NK-92 (cell line): ENCODE measurements around the gene HPRT1.

ENCODE experiments used
- DNase-seq: peaks from one replicate; lab custom pipeline; 2025; ENCODE audit not compliant: unreplicated experiment; lab: John Stamatoyannopoulos, UW

Gene HPRT1

DNA sequence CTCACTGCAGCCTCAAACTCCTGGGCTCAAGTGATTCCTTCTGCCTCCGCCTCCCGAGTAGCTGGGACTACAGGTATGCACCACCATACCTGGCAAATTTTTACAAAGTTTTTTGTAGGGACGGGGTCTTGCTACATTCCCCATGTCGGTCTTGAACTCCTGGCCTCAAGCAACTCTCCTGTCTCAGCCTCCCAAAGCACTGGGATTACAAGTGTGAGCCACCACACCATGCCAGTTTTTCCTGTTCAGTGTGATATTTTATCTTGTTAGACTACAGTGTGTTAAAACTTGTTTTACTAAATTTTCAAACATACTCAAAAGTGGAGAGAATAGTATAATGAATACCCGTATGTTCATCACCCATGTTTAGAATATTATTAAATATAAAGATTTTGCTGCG lies 12.1 kb downstream of the HPRT1 start:
- no peak for DNase-seq

DNA sequence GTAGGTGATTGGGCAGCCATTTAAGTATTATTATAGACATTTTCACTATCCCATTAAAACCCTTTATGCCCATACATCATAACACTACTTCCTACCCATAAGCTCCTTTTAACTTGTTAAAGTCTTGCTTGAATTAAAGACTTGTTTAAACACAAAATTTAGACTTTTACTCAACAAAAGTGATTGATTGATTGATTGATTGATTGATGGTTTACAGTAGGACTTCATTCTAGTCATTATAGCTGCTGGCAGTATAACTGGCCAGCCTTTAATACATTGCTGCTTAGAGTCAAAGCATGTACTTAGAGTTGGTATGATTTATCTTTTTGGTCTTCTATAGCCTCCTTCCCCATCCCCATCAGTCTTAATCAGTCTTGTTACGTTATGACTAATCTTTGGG lies 16.3 kb downstream of the HPRT1 start:
- DNase-seq = no peak

DNA sequence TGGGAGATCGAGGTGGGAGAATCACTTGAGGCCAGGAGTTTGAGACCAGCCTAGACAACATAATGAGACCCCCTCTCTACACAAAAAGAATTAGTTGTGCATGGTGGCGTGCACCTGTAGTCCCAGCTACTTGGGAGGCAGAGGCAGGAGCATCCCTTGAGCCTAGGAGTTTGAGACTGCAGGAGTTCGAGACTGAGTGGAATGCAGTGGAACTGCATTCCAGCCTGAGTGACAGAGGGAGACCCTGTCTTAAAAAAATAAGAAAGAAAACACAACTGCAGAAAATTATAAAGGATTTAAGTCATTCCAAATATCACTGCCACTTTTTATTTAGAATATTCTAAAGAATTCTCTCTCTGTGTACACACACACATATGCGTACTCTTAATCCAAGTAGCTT lies 18.4 kb downstream of the HPRT1 start:
- no peak for DNase-seq

DNA sequence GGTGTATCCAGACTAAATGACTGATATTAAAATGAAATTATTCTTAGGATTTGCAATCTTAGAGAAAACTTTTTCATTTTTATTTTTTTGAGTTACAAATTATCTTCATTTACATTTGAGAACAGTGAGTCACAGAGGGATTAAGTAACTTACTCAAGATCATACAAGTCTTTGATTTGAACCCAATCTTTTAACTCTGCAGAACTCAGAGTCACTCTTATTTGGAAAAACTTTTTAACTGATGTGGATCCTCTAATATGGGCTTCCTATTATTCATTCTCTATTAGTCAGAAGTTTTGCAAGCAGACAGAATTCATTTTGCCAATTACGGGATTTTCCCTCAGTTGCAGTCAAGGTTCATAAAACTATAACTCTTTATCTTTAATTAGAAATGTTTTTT lies 20.1 kb downstream of the HPRT1 start:
- no peak for DNase-seq

DNA sequence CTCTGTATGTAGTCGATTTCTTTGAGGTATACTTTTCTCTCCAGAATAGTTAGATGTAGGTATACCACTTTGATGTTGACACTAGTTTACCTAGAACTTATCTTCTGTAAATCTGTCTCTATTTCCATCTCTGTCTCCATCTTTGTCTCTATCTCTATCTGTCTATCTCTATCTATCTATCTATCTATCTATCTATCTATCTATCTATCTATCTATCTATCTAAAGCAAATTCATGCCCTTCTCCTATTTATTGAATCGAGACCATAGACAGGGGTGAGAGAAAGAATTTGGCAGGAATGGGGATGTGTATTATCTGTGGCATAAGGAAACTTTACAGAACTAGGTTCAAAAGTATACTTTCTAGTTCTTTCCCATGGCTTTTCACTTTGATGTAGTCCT lies 21.4 kb downstream of the HPRT1 start:
- no peak for DNase-seq

DNA sequence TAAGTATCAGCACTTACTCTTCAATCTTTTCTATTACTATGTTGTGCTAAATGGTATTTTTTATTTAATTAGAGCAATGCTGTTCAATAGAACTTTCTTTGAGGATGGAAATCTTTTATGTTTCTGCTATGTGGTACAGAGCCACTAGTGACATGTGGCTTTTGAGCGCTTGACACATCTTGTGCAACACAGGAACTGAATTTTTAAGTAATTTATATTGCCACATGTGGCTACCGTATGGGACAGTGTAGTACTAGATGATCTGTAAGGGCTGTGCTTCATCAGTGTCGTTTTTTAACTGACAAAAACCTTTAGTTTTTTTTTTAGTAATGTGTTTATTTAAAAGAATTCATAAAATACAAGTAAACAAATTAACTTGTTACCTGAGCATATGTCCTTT lies 22.4 kb downstream of the HPRT1 start:
- no peak for DNase-seq

DNA sequence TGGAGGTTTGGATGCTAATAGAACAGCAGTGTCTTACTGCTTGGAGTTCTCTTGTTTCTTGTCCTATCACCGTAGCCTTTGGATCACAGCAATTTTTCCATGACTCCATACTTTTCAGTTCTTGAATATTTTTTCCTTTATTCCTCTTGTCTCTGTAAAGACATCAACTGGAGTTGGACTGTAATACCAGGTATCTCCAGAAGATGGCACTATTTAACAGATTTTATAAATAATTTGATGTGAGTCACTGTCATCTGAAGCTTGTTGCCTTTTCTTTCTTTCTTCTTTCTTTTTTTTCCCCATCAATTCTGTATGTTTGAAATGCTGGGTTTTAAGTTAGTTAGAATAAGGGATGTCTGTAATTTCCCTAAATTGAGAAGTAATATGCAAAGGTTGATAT lies 24.1 kb downstream of the HPRT1 start:
- no peak for DNase-seq

DNA sequence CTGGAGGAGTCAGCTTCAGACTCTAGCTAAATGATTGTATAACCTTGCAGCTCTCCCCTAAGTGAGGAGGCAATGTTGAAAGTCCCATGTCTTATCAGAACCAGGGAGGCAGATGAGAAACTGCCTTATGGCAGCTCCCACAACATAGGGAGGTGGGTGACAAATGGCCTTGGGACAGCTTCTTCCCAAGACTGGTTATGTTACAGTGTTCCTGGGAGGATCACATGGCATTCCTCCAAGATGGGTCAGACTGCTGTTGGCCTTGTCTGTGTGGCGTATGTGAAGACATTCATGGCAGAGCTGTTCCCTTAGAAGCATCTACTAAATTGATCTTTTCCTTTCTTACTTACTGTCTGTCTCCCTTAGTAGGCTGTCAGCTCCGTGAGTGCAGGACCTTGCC lies 42.0 kb downstream of the HPRT1 start:
- DNase-seq = no peak

DNA sequence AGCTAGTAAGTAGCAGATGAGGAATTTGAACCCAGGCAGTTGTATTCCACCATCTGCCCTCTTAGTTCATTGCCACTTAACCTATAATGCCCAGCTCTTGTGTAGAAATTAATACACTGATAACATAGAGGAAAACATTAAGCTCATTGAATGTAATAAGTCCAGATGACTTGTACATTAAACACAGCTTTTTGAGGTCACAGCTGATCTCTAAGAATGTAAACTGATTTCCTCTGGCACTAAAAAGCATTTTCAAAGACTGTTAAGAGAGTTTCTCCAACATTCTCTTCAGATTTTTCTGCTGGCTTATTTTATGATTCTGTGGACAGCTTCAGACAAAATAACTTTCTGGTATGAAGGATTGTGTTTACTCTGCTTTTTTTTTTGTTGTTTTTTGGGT lies 42.7 kb downstream of the HPRT1 start:
- DNase-seq = no peak

DNA sequence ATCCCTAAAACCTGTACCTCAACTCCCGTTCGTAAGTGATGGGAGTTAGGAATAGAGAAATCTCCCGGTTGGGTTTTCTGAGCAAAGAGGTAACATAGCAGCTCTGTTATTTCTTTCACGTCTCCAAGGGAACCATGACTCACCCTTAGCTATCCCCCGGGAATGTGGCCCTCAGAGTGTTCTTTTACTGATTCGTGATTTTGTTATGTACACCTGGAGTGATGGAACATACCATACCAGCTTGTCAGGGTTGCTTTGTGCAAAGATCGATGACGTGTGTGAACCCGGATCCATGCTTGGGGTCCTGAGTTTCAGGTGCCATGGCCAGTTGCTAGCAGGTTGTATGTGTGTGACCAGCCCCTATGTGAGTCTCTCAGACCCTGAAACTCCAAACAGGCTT lies 52.6 kb downstream of the HPRT1 start:
- no peak for DNase-seq

DNA sequence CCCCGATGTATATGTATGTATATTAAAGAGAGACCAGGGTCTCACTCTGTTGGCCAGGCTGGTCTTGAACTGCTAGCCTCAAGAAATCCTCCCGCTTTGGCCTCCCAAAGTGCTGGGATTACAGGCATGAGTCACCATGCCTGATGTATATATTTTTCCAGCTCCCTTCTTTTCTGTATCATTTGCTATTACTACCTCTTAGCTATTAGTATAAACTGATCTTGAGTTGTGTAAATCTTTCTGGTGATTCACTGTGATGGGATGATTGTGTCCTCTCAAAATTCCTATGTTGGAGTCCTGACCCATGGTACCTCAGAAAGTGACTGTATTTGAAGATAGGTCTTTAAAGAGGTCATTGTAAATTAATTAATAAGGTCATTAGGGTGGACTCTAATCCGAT lies 53.1 kb downstream of the HPRT1 start:
- no peak for DNase-seq

DNA sequence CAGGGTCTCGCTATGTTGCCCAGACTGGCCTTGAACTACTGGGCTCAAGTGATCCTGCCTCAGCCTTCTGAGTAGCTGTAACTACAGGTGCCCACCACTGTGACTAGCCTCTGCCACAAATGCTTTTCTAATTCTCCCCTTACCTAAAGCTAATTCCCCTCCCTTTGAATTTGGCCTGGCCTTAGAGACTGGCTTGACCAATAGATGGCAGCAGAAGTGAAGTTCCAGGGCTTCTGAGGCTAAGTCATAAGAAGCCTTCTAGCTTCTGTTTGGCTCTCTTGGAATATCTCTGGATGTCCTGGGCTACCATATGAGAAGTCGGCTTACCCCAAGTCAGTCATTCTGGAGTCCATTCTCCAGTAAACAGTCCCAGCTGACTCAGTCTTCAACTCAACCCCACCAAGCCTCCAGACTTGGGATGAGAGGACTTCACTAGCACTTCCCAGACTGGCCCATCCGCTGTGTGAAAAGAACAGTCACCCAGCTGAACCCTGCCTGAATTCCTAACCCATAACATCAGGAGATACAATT lies 61.0 kb downstream of the HPRT1 start:
- DNase-seq = no peak

DNA sequence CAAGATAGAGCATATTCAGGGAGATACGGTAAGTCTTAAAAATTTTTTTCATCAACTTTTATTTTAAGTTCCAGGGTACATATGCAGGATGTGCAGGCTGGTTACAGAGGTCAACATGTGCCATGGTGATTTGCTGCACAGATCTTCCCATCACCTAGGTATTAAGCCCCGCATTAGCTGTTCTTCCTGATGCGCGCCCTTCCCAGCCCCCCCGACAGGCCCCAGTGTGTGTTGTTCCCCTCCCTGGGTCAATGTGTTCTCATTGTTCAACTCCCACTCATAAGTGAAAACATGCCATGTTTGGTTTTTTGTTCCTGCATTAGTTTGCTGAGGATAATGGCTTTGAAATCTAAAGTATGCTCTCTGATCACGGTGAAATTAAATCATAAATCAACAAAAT lies 64.2 kb downstream of the HPRT1 start:
- no peak for DNase-seq

DNA sequence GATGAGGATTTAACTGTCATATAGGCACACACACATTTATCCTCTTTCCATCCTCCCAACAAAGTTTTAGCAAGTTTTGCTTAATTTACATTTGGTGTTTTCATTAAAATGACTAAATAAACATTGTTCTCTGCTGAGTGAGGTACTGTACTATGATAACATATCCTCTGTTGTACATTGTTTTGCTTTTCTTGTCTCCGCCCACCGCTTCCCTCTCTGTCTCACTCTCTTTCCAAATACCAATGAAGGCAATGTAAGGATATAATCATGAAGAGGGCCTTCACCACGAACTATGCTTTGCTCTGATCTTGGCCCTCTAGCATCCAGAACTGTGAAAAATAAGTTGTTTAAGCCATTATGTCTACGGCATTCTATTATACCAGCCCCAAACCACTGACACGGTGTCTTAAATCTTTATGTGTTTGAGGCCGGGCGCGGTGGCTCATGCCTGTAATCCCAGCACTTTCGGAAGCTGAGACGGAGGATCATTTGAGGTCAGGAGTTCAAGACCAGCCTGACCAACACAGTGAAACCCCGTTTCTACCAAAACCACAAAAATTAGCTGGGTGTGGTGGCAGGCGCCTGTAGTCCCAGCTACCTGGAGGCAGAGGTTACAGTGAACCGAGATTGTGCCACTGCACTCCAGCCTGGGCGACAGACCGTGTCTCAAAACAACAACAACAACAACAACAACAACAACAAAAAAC lies 65.3 kb downstream of the HPRT1 start:
- no peak for DNase-seq

DNA sequence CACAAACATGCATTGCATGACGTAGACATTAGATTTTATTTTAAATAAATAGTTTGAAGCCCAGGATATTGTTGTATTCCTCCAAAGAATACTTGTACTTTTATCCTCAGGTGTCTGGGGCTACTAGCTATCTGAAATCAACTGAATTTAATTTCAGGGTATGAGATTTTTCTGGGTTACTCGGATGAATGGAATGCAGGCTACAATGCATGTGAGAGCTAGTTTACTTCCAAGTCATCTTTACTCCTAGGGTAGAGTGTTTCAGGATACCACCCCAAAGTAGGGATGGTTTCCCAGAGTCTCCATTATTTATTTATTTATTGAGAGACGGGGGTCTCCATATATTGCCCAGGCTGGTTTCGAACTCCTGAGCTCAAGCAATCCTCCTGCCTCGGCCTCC lies 66.4 kb downstream of the HPRT1 start:
- DNase-seq = no peak

DNA sequence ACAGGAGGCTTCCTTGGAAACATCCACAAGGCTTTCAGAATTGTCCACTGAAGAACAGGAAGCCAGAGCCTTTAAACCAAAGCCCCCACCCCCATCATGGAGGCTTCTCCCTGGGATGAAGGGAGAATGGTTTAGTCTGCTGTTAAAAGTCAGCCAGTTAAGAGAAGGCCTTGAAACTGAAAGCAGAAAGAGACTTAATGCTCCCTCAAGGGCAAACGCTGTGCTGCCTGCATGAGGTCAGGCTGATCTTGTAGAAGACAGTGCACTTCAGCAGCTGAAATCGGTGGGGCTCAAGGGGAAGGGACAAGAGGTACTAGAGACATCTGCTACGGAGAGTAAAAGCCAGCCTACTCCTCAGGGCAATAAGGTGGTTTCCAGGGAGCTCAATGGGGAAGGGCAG lies 69.0 kb downstream of the HPRT1 start:
- DNase-seq = no peak

DNA sequence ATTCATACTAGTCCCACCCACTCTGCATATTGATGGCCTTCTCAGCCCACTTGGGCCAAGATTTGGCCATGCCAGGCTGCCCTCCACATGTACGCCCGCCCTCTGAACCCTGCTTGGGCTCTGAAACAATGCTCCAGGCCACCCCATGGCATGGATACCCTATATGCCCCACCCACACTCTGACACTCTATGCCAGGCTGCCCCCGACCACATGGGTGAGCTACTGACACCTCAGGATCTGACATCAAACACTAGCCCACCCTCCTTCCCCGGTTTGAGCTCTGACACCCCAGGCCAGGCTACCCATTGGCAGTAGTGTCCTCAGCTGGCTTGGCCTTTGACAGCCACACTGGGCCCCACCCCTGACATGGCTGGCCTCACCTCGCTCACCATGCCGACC lies 69.5 kb downstream of the HPRT1 start:
- DNase-seq = no peak

DNA sequence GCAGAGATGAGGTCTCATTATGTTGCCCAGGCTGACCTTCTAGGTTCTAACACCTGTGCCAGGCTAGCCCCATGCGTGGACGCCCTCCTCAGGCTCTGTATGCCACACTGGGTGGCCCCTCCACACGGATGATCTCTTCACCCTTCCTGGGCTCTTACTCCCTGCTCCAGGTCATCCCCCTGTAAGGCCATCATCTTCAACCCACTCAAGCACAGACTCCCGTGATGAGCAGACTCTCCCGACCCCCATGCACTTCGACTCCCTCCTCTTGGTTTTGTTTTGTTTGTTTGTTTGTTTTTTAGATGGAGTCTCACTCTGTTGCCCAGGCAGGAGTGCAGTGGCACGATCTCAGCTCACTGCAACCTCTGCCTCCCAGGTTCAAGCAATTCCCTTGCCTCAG lies 70.9 kb downstream of the HPRT1 start:
- DNase-seq = no peak

DNA sequence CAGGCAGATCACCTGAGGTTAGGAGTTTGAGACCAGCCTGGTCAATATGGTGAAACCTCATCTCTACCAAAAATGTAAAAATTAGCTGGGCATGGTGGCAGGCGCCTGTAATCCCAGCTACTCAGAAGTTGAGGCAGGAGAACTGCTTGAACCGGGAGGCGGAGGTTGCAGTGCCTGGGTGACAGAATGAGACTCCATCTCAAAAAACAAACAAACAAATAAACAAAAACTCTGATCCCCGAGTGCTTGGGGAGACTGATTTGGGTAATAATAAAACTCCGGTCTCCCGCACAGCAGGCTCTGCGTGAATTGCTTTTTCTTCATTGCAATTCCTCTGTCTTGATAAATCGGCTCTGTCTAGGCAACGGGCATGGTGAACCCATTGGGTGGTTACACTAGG lies 73.4 kb downstream of the HPRT1 start:
- no peak for DNase-seq

DNA sequence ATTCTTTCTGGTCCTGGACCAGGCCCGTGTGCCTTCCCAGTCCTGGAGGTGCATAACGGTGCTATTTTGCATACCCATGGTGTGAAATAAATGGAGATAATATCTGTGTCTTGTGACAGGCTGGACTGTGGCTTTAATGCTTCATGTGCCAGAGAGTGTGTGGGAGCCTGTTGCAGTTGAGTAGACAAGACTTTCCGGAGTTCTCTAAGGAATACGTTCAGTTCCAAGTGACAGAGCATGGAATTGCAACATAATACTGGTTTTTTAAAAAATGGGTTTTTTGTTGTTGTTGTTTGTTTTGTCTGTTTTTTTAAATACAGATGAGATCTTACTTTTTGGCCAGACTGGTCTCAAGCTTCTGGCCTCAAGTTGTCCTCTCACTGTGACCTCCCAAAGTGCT lies 74.0 kb downstream of the HPRT1 start:
- no peak for DNase-seq

DNA sequence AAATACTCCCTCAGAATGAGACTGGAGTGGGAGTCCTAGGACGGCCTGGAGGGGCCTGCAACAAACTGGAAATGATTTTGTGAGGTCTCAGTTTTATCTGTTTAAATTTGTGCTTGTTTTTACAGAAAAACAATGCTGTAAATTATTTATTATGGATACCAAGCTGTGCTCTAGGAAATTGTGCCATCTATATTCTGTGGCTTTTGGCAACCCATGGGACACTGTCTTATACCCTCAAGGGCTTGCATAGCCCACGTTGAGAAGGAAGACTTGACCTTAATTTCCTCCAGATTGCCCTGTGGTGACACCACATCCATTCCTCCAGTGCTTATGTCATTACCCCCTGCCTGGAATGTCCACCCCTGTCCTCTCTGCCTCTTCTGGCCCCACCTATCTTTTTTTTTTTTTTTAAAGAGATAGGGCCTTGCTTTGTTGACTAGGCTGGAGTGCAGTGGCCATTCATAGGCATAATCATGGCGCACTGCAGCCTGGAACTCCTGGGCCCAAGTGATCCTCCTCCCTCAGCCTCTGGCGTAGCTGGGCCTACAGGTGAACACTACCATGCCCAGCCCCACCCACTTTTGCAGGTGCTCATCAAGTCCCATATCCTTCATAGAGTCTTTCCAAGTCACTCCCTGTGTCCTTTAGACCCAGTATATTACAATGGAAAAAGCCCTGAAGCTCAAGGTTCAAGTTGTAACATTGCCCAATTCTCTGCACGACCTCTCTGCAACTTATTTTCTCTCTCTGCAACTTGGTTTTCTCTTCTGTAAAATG lies 77.4 kb downstream of the HPRT1 start:
- no peak for DNase-seq

DNA sequence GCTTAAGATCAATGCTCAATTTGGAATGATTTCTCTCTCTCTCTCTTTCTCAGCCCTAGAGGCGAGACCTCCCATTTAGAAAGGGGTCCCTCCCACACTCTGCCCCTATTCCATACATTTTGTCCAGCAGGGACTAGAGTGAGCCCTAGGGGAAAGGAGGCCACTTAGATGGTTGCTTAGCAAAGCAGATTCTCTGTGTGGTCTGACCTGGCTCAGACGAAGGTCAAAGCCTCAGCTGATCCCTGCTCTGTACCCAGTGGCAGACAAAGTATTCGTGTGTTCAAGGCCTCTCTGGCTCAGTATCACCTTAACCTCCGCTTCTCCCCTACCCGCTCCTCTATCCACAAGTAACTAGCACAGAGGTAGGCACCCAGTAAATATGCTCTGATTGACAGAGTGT lies 78.4 kb downstream of the HPRT1 start:
- no peak for DNase-seq

DNA sequence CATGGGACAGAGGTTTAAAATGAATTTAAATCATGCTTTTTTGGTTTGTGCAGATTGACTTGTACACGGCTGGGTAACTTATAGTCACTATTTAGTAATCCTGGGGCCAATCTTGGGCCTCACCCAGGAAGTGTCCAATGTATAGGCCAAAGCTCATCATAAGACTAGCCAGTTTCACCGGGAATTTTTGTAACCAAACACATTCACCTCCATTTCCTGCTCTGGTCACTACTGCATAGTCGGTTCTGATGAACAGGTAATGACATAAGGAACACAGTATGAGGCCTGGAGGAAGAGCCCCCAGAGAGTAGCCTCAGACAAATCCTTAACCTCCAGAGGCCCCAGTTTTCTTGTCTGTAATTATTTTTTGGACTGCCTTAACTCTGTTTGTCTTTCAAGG lies 81.9 kb downstream of the HPRT1 start:
- DNase-seq = no peak
